ENCODE measurements around the gene CAT. TPM values are rescaled to one million over a fixed set of nuclear protein-coding genes. Genes with fewer than 3 reads are reported as not detected.
A peak's percentile ranks its signal among the peaks of the same experiment; 100 is the strongest.

Gene CAT
- 100 to 1,000 TPM in 1 of 3 donors, 10 to 100 TPM in 2; 75.7 to 111 (median 89.5) TPM for total RNA-seq
- long read RNA-seq, donor 1, transcript CAT-201 (13 exons, 2,302 nt) = major isoform, 102 of 113 reads
- long read RNA-seq, donor 1, partial matches to known transcripts = 7 of 113 reads
- long read RNA-seq, donor 1, other reads (novel, unspliced or antisense) = 4 of 113 reads
- long read RNA-seq, donor 2, transcript CAT-201 (13 exons, 2,302 nt) = major isoform, 53 of 54 reads
- long read RNA-seq, donor 2, partial matches to known transcripts = 1 of 54 reads
- long read RNA-seq, donor 2, other reads (novel, unspliced or antisense) = 0 of 54 reads

GRCh38 chr11:34438529-34439507 lies at the start of gene CAT:
CAT (plus strand) TSS chr11:34438934; CDS start chr11:34439014, 80 bp downstream.
- H3K4me3 ChIP-seq = peak within 1 kb of the TSS; percentile 74
- peaks cover 11% of the 10 kb centered on the region for H3K4me1 ChIP-seq (ENCODE audit: low read depth)
- no peaks in the 10 kb centered on the region for H3K9me3 ChIP-seq
- ATAC-seq = peak; percentile 98
- intact Hi-C loops (cut with DNase I, micrococcal nuclease) = no loop called here
- TF ChIP-seq CTCF (IDR thresholded peaks at IDR 0.05) = no peak
- H3K36me3 ChIP-seq (ENCODE audit: low read depth) = no peaks in the 10 kb centered on the region
- peak; percentile 98 to 99 (median 98) for DNase-seq

GRCh38 chr11:34394771-34395300 lies 43.9 kb upstream of the CAT start:
- ATAC-seq (no peak), DNase-seq (no peak)
- H3K4me3 ChIP-seq = no peak overlapping the region
- no peaks in the 10 kb centered on the region for H3K36me3 ChIP-seq (ENCODE audit: low read depth)
- intact Hi-C loops (cut with DNase I, micrococcal nuclease) = no loop called here
- peaks cover 7% of the 10 kb centered on the region for H3K9me3 ChIP-seq
- no peak for TF ChIP-seq CTCF (IDR thresholded peaks at IDR 0.05)
- H3K4me1 ChIP-seq (ENCODE audit: low read depth) = no peaks in the 10 kb centered on the region

- Histone ChIP-seq H3K9me3 (peaks cover 7% of the 10 kb centered on the region), H3K4me1 (ENCODE audit: low read depth) (no peaks in the 10 kb centered on the region), H3K4me3 (no peak overlapping the region), H3K36me3 (ENCODE audit: low read depth) (no peaks in the 10 kb centered on the region)
- intact Hi-C loops (cut with DNase I, micrococcal nuclease) = no loop called here
- TF ChIP-seq CTCF (IDR thresholded peaks at IDR 0.05) = no peak
- DNase-seq (no peak), ATAC-seq (no peak)
Observed at GRCh38 chr11:34395916-34396550, 42.7 kb upstream of the CAT start.

GRCh38 chr11:34397120-34397519 lies 41.6 kb upstream of the CAT start:
- intact Hi-C loops (cut with DNase I, micrococcal nuclease) = no loop called here
- no peak for TF ChIP-seq CTCF (IDR thresholded peaks at IDR 0.05)
- no peaks in the 10 kb centered on the region for H3K36me3 ChIP-seq (ENCODE audit: low read depth)
- no peak for DNase-seq
- H3K9me3 ChIP-seq = peaks cover 7% of the 10 kb centered on the region
- no peak for ATAC-seq
- H3K4me1 ChIP-seq (ENCODE audit: low read depth) = no peaks in the 10 kb centered on the region
- H3K4me3 ChIP-seq = no peak overlapping the region

- intact Hi-C loops (cut with DNase I, micrococcal nuclease) = no loop called here
Observed at GRCh38 chr11:34397811-34398210, 40.9 kb upstream of the CAT start.

More at GRCh38 chr11:34397811-34398210, 40.9 kb upstream of the CAT start:
- ATAC-seq (no peak), DNase-seq (no peak)
- TF ChIP-seq CTCF (IDR thresholded peaks at IDR 0.05) = no peak
- Histone ChIP-seq H3K36me3 (ENCODE audit: low read depth) (no peaks in the 10 kb centered on the region), H3K4me3 (no peak overlapping the region), H3K4me1 (ENCODE audit: low read depth) (no peaks in the 10 kb centered on the region), H3K9me3 (peaks cover 7% of the 10 kb centered on the region)

Measured in mucosa of descending colon (tissue), 3 donors.